HCT116 (cell line): Measurements from ENCODE around the gene SPI1. TPM values are rescaled to one million over a fixed set of nuclear protein-coding genes. Genes with fewer than 3 reads are reported as not detected.

Experiments used
- ATAC-seq: fragments of 200-7000 bp; cut with Tn5 transposase; 2 replicates; pipeline ENCODE4 v1.9.1; 2020; ENCODE audit warnings: mild to moderate bottlenecking, moderate library complexity
- BruUV-seq: library from RNA; stranded (reverse); fragments of 400-500 nt; replicated peaks from 2 replicates; lab custom pipeline; 2021; lab: Mats Ljungman, UMichigan
- CTCF ChIA-PET: fragments of 300-600 bp; sonication (Branson Sonifier 250); formaldehyde crosslinking; loops from one replicate; lab custom pipeline; 2021; ENCODE audit warnings: antibody characterized with exemption; lab: Charles Lee
- POLR2A ChIA-PET: fragments of 300-600, 350-600 bp; sonication (Branson Sonifier 250); formaldehyde crosslinking; loops from one replicate; lab custom pipeline; 2021; ENCODE audit warnings: antibody characterized with exemption; lab: Charles Lee
- RAD21 ChIA-PET, 2 experiments: fragments of 300-600 bp; sonication (Branson Sonifier 250); formaldehyde crosslinking; loops; one replicate each; lab custom pipeline; 2023; ENCODE audit warnings: low total read pairs in 2 of 2; ENCODE audit not compliant: uncharacterized antibody in 2 of 2, unreplicated experiment in 2 of 2, low non-redundant PET in 1 of 2; lab: Charles Lee
- DNase-seq: peaks from one replicate; pipeline ENCODE4 v3.0.0-alpha.2; 2010; ENCODE audit warnings: low read depth, low spot score
- H2AFZ ChIP-seq: fragments of 200-600 bp; shearing (Covaris generic), sonication (generic); 2 replicates; pipeline ENCODE4 v1.6.1; 2017; ENCODE audit warnings: low read depth, mixed run types, mixed read lengths, antibody characterized with exemption, low read length; ENCODE audit not compliant: poor library complexity, severe bottlenecking
- H3K27ac ChIP-seq: 2 replicates; pipeline ENCODE4 v1.5.1; 2012; ENCODE audit warnings: low read depth, low read length
- H3K27me3 ChIP-seq: fragments of 200-600 bp; sonication (generic); 2 replicates; pipeline ENCODE4 v1.6.1; 2016; ENCODE audit warnings: mixed run types, low read length, mixed read lengths; ENCODE audit not compliant: insufficient read depth
- H3K36me3 ChIP-seq, 2 experiments: fragments of 200-500 bp in 1 of 2; fragments of 200-600 bp in 1 of 2; sonication (Bioruptor generic) in 1 of 2; sonication (generic) in 1 of 2; 2 replicates each; pipeline versions ENCODE4 v1.5.1 to v1.6.1; 2014 to 2016; ENCODE audit warnings: low read length in 2 of 2, inconsistent platforms in 1 of 2, mixed read lengths in 1 of 2, mixed run types in 1 of 2; ENCODE audit not compliant: insufficient read depth in 2 of 2, control insufficient read depth in 1 of 2
- H3K4me1 ChIP-seq, 2 experiments: fragments of 200-600 bp in 1 of 2; sonication (generic) in 1 of 2; 2 replicates each; pipeline versions ENCODE4 v1.5.1 to v1.6.1; 2012 to 2017; ENCODE audit warnings: low read length in 2 of 2, inconsistent platforms in 1 of 2, mild to moderate bottlenecking in 1 of 2, mixed read lengths in 1 of 2, mixed run types in 1 of 2, moderate library complexity in 1 of 2; ENCODE audit not compliant: insufficient read depth in 2 of 2, control insufficient read depth in 1 of 2
- H3K4me2 ChIP-seq: fragments of 200-600 bp; sonication (generic); 2 replicates; pipeline ENCODE4 v1.6.1; 2017; ENCODE audit warnings: mixed run types, low read length, mixed read lengths
- H3K4me3 ChIP-seq, 2 experiments: fragments of 200-600 bp in 1 of 2; sonication (generic) in 1 of 2; replicated peaks in 1 of 2; 2 replicates each; pipeline ENCODE4 v1.5.1; 2011 to 2016; ENCODE audit warnings: low read length in 2 of 2, control low read depth in 1 of 2, low read depth in 1 of 2, mild to moderate bottlenecking in 1 of 2, mixed read lengths in 1 of 2, mixed run types in 1 of 2
- H3K79me2 ChIP-seq: fragments of 200-600 bp; sonication (generic); 2 replicates; pipeline ENCODE4 v1.6.1; 2017; ENCODE audit warnings: mild to moderate bottlenecking, mixed run types, low read length, moderate library complexity, mixed read lengths; ENCODE audit not compliant: insufficient read depth
- H3K9ac ChIP-seq: fragments of 200-600 bp; sonication (generic); 2 replicates; pipeline ENCODE4 v1.6.1; 2016; ENCODE audit warnings: low read length, mixed read lengths
- H3K9me2 ChIP-seq: fragments of 200-600 bp; sonication (generic), shearing (Covaris generic); 2 replicates; pipeline ENCODE4 v1.6.1; 2017; ENCODE audit warnings: mixed run types, mild to moderate bottlenecking, moderate library complexity; ENCODE audit not compliant: insufficient read depth
- H3K9me3 ChIP-seq, 2 experiments: fragments of 200-500 bp in 1 of 2; fragments of 200-600 bp in 1 of 2; sonication (Bioruptor generic) in 1 of 2; sonication (generic) in 1 of 2; 2 replicates each; pipeline ENCODE4 v1.6.1; 2014 to 2017; ENCODE audit warnings: low read length in 2 of 2, mixed read lengths in 2 of 2, inconsistent platforms in 1 of 2, low read depth in 1 of 2, mild to moderate bottlenecking in 1 of 2, mixed run types in 1 of 2, moderate library complexity in 1 of 2; ENCODE audit not compliant: control insufficient read depth in 1 of 2, insufficient read depth in 1 of 2
- H4K20me1 ChIP-seq: fragments of 200-600 bp; sonication (generic), shearing (Covaris generic); 2 replicates; pipeline ENCODE4 v1.6.1; 2017; ENCODE audit warnings: mixed run types, mild to moderate bottlenecking, moderate library complexity; ENCODE audit not compliant: insufficient read depth
- ATF3 ChIP-seq: IDR thresholded peaks from 2 replicates; pipeline ENCODE4 v1.6.1; 2012
- CBX3 ChIP-seq: IDR thresholded peaks from 2 replicates; pipeline ENCODE4 v1.6.1; 2012; ENCODE audit warnings: low read depth
- CEBPB ChIP-seq: IDR thresholded peaks from 2 replicates; pipeline ENCODE4 v1.6.1; 2012; ENCODE audit warnings: low read depth
- ELF1 ChIP-seq: IDR thresholded peaks from 2 replicates; pipeline ENCODE4 v1.6.1; 2012; ENCODE audit warnings: low read depth, borderline replicate concordance
- EZH2 ChIP-seq: fragments of 200-600 bp; sonication (generic); IDR thresholded peaks from 2 replicates; pipeline ENCODE4 v1.6.1; 2017; ENCODE audit warnings: antibody characterized with exemption, mixed run types
- JUND ChIP-seq: IDR thresholded peaks from 2 replicates; pipeline ENCODE4 v1.6.1; 2012
- MAX ChIP-seq: IDR thresholded peaks from 2 replicates; pipeline ENCODE4 v1.6.1; 2012
- SIN3A ChIP-seq: IDR thresholded peaks from 2 replicates; pipeline ENCODE4 v1.6.1; 2012; ENCODE audit warnings: low read depth
- SRF ChIP-seq: IDR thresholded peaks from 2 replicates; pipeline ENCODE4 v1.6.1; 2012; ENCODE audit warnings: low read depth
- TCF7L2 ChIP-seq: IDR thresholded peaks from 2 replicates; pipeline ENCODE4 v1.7.0; 2011; ENCODE audit warnings: borderline replicate concordance, inconsistent platforms; ENCODE audit not compliant: insufficient read depth, insufficient read length; ENCODE audit errors: extremely low read depth
- YY1 ChIP-seq: IDR thresholded peaks from 2 replicates; pipeline ENCODE4 v1.6.1; 2011; ENCODE audit warnings: low read length, low read depth, moderate library complexity, mild to moderate bottlenecking; ENCODE audit not compliant: insufficient replicate concordance; ENCODE audit errors: extremely low read depth
- ZNF274 ChIP-seq: fragments of 200-500 bp; sonication (Bioruptor generic); IDR thresholded peaks from 2 replicates; pipeline ENCODE4 v1.6.1; 2014; ENCODE audit warnings: mild to moderate bottlenecking, low read depth, low read length, inconsistent platforms
- intact Hi-C: fragments of 100-400 bp; cut with micrococcal nuclease; formaldehyde crosslinking; loops from 2 replicates; pipeline ENCODE4 v1.10.0; 2022
- total RNA-seq: library from RNA; stranded (reverse); gene quantifications from one replicate; pipeline ENCODE4 v1.2.1, GENCODE V29; 2021; ENCODE audit not compliant: unreplicated experiment
- TF ChIP-seq, protein P1 (sequence below): IDR thresholded peaks from 2 replicates; pipeline ENCODE4 v1.6.1; 2012; ENCODE audit warnings: low read depth

The SPI1 gene
- total RNA-seq, 1 experiment from 2014 or later: 0.32 TPM

GRCh38 chr11:47338396-47339241 is 39.7 kb downstream of the SPI1 start:
- Histone ChIP-seq H3K9ac (no peak overlapping the region), H3K27ac (no peak overlapping the region), H3K4me1 (peaks cover 6 to 14% of the 10 kb centered on the region in 2 experiments; a peak in 3 of 4 replicates), H3K9me2 (no peaks in the 10 kb centered on the region)
- TF ChIP-seq CBX3 (no peak), TCF7L2 (no peak), MAX (no peak), SIN3A (no peak)
- TF ChIP-seq, all 23 proteins: peak for 0
- ChIA-PET RAD21 (no interaction called here), POLR2A (no interaction called here), CTCF (no interaction called here)
- no peaks in the 10 kb centered on the region for H3K9me3 ChIP-seq
- H3K4me2 ChIP-seq: no peak overlapping the region
- no peak for ATAC-seq
- BruUV-seq: no TSS peak
- H3K36me3 ChIP-seq: no peaks in the 10 kb centered on the region
- no peak for DNase-seq
- no peaks in the 10 kb centered on the region for H3K27me3 ChIP-seq
- no peaks in the 10 kb centered on the region for H3K79me2 ChIP-seq
- intact Hi-C loops: no loop called here
- no peak overlapping the region for H2AFZ ChIP-seq
- H4K20me1 ChIP-seq: no peaks in the 10 kb centered on the region
- H3K4me3 ChIP-seq: no peak overlapping the region

DNA sequence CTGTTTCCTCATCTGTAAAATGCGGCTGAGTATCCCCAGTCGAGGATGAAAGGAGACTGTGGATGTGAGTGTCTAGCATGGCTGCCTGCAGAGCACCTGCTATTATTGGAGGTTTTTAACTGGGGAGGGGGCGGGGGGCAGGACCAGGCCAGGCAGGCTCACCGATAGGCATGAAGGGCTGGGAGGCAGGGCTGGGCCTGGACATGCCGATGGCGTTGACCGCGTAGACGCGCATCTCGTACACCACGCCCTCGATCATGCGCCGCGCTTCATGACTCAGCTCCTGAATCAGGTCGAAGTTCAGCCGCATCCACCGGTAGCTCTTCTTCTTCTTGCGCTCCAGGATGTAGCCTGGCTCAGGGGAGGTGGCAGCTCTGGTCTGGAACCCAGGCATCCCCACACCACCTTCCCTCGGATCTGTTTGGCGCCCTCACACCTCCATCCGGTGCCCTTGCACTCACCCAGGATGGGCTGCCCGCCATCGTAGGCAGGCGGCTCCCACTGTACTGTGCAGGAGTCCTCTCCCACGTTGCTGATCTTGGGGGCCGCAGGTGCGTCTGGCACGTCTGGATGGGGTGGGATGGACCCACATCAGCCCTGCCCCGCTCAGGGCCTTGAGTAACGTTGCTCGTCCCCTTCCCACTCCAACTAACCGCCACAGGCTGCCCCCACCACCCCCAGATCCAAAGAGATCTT is 41.0 kb downstream of the SPI1 start:
- H3K79me2 ChIP-seq: no peaks in the 10 kb centered on the region
- H3K9ac ChIP-seq: peak overlapping the region; percentile 16; the same call in 1 of the 2 replicates
- H3K4me3 ChIP-seq: peak overlapping the region in 1 of 2 experiments; percentile 8; a peak in 2 of 4 replicates
- H4K20me1 ChIP-seq: no peaks in the 10 kb centered on the region
- CTCF ChIA-PET: interaction anchor here (1.5 kb wide), 1 partner anchor 18 kb away, joined by 3 read pairs; no protein-coding TSS in a partner anchor
- peak overlapping the region; percentile 63 for H3K4me2 ChIP-seq
- H3K36me3 ChIP-seq: no peaks in the 10 kb centered on the region
- peaks cover 6 to 14% of the 10 kb centered on the region in 2 experiments; a peak in 3 of 4 replicates for H3K4me1 ChIP-seq
- no peaks in the 10 kb centered on the region for H3K27me3 ChIP-seq
- no peaks in the 10 kb centered on the region for H3K9me2 ChIP-seq
- no TSS peak for BruUV-seq
- ATAC-seq (peak; percentile 90), DNase-seq (peak; percentile 37)
- POLR2A ChIA-PET: no interaction called here
- peak overlapping the region; percentile 13; the same call in 1 of the 2 replicates for H3K27ac ChIP-seq
- no peak overlapping the region for H2AFZ ChIP-seq
- no peak for TF ChIP-seq ELF1
- no peak for TF ChIP-seq JUND
- no peak for TF ChIP-seq ZNF274
- TF ChIP-seq EZH2: no peak
- no peak for TF ChIP-seq SRF
- TF ChIP-seq YY1: no peak
- TF ChIP-seq ATF3: no peak
- TF ChIP-seq CEBPB: no peak
- TF ChIP-seq, protein P1, sequence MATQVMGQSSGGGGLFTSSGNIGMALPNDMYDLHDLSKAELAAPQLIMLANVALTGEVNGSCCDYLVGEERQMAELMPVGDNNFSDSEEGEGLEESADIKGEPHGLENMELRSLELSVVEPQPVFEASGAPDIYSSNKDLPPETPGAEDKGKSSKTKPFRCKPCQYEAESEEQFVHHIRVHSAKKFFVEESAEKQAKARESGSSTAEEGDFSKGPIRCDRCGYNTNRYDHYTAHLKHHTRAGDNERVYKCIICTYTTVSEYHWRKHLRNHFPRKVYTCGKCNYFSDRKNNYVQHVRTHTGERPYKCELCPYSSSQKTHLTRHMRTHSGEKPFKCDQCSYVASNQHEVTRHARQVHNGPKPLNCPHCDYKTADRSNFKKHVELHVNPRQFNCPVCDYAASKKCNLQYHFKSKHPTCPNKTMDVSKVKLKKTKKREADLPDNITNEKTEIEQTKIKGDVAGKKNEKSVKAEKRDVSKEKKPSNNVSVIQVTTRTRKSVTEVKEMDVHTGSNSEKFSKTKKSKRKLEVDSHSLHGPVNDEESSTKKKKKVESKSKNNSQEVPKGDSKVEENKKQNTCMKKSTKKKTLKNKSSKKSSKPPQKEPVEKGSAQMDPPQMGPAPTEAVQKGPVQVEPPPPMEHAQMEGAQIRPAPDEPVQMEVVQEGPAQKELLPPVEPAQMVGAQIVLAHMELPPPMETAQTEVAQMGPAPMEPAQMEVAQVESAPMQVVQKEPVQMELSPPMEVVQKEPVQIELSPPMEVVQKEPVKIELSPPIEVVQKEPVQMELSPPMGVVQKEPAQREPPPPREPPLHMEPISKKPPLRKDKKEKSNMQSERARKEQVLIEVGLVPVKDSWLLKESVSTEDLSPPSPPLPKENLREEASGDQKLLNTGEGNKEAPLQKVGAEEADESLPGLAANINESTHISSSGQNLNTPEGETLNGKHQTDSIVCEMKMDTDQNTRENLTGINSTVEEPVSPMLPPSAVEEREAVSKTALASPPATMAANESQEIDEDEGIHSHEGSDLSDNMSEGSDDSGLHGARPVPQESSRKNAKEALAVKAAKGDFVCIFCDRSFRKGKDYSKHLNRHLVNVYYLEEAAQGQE: no peak
- no peaks in the 10 kb centered on the region for H3K9me3 ChIP-seq
- intact Hi-C loops: no loop called here
- RAD21 ChIA-PET: no interaction called here
